Panc1 (cell line): ENCODE measurements around the gene PRPH. TPM values are rescaled to one million over a fixed set of nuclear protein-coding genes. Genes with fewer than 3 reads are reported as not detected.

ENCODE experiments used
- ATAC-seq: fragments of 200-7000 bp; cut with Tn5 transposase; 2 replicates; pipeline ENCODE4 v1.9.1; 2020; ENCODE audit warnings: mild to moderate bottlenecking, moderate library complexity
- BruUV-seq: library from RNA; stranded (reverse); fragments of 400-500 nt; replicated peaks from 2 replicates; lab custom pipeline; 2021; lab: Mats Ljungman, UMichigan
- CTCF ChIA-PET: fragments of 300-600 bp; sonication (Branson Sonifier 250); formaldehyde crosslinking; loops from one replicate; lab custom pipeline; 2022; ENCODE audit warnings: antibody characterized with exemption; lab: Charles Lee
- POLR2A ChIA-PET: fragments of 300-600 bp; sonication (Branson Sonifier 250); formaldehyde crosslinking; loops from one replicate; lab custom pipeline; 2022; ENCODE audit warnings: antibody characterized with exemption; lab: Charles Lee
- DNase-seq: peaks from one replicate; pipeline ENCODE4 v3.0.0-alpha.2; 2010; ENCODE audit warnings: low read depth, low spot score
- H3K27ac ChIP-seq: 2 replicates; pipeline ENCODE4 v1.5.1; 2011; ENCODE audit warnings: mild to moderate bottlenecking, low read length, inconsistent platforms
- H3K27me3 ChIP-seq: fragments of 200-500 bp; sonication (Bioruptor generic); 2 replicates; pipeline ENCODE4 v1.6.0; 2014; ENCODE audit warnings: low read length, inconsistent platforms; ENCODE audit not compliant: control insufficient read depth, insufficient read depth
- H3K36me3 ChIP-seq: fragments of 200-500 bp; sonication (Bioruptor generic); 2 replicates; pipeline ENCODE4 v1.5.1; 2014; ENCODE audit warnings: inconsistent platforms, mild to moderate bottlenecking, low read length, moderate library complexity; ENCODE audit not compliant: control insufficient read depth, insufficient read depth
- H3K4me1 ChIP-seq: 2 replicates; pipeline ENCODE4 v1.5.1; 2011; ENCODE audit warnings: inconsistent platforms, mild to moderate bottlenecking, low read length, moderate library complexity; ENCODE audit not compliant: control insufficient read depth, insufficient read depth
- H3K4me3 ChIP-seq, 2 experiments: 2 replicates each; pipeline ENCODE4 v1.5.1; 2011 to 2012; ENCODE audit warnings: low read depth in 2 of 2, low read length in 2 of 2, mild to moderate bottlenecking in 2 of 2, inconsistent platforms in 1 of 2, moderate library complexity in 1 of 2
- H3K9me3 ChIP-seq: fragments of 200-500 bp; sonication (Bioruptor generic); 2 replicates; pipeline ENCODE4 v1.5.1; 2014; ENCODE audit warnings: low read depth, mild to moderate bottlenecking, inconsistent platforms, low read length, moderate library complexity; ENCODE audit not compliant: control insufficient read depth, insufficient read depth
- POLR2AphosphoS5 ChIP-seq: IDR thresholded peaks from 2 replicates; pipeline ENCODE4 v1.6.1; 2012; ENCODE audit warnings: mild to moderate bottlenecking, low read depth, low read length, moderate library complexity
- SIN3A ChIP-seq: IDR thresholded peaks from 2 replicates; pipeline ENCODE4 v1.6.1; 2012; ENCODE audit warnings: low read depth, mild to moderate bottlenecking, low read length, moderate library complexity, borderline replicate concordance; ENCODE audit not compliant: insufficient read depth
- TCF7L2 ChIP-seq: IDR thresholded peaks from 2 replicates; pipeline ENCODE4 v1.6.1; 2011; ENCODE audit warnings: mild to moderate bottlenecking, low read depth, low read length, inconsistent platforms
- in situ Hi-C: cut with HindIII; loops from 2 replicates; pipeline ENCODE4 v1.10.0; 2016; ENCODE audit warnings: low sequenced_read_pairs, low pct_unique_long_range_greater_than_20kb
- intact Hi-C: fragments of 100-400 bp; cut with micrococcal nuclease; formaldehyde crosslinking; loops from one replicate; pipeline ENCODE4 v1.10.0; 2022; ENCODE audit not compliant: unreplicated experiment
- total RNA-seq: library from RNA; stranded (reverse); gene quantifications from one replicate; pipeline ENCODE4 v1.2.1, GENCODE V29; 2021; ENCODE audit not compliant: unreplicated experiment
- TF ChIP-seq, protein P1 (sequence below), 2 experiments: IDR thresholded peaks; 2 replicates each; pipeline ENCODE4 v1.6.1; 2011 to 2012; ENCODE audit warnings: low read depth in 2 of 2, control low read depth in 1 of 2, low read length in 1 of 2, mild to moderate bottlenecking in 1 of 2, moderate library complexity in 1 of 2; ENCODE audit not compliant: insufficient read depth in 1 of 2
- TF ChIP-seq, protein P2 (sequence below): fragments of 450-650 bp; IDR thresholded peaks from 2 replicates; pipeline ENCODE4 v1.5.1; 2017; ENCODE audit warnings: mild to moderate bottlenecking

PRPH gene
- total RNA-seq, 1 experiment from 2014 or later = 0.39 TPM

DNA sequence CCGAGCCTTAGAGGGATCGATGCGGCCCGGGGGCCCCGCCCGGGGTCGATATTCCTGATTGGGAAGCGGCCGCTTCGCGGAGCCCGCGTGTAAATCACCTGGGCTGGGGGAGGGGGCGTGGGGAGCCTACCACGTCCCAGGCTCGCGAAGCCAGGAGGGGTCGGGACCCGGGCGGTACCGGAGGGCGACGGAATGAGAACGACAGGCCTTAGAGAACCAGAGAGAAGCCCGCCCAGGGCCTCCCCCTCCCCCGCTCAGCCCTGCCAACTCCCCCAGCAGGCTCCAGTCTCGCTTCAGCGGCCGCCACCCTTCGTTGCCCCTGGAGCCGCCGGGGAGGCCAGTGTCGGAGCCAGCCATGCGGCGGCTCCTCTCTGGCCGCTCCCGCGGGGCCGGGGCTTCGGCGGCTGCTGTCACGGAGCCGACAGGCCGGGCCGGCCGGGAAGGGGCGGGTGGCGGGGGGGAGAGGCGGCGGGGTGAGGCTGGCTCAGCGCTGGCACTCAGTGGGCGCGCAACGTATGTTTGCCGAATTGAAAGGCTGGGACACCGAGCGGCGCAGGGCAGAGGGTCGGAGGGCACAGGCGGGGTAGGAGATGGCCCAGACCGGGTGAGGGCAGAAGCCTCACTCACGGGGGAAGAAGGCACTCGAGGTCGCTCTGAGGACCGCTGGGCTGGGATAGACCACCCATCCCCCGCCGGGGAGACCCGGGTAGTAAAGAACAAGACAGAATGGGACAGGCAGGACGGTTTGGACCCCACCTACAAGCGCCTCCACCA is 50.3 kb downstream of the PRPH start (continued):
- no peak for TF ChIP-seq TCF7L2

DNA sequence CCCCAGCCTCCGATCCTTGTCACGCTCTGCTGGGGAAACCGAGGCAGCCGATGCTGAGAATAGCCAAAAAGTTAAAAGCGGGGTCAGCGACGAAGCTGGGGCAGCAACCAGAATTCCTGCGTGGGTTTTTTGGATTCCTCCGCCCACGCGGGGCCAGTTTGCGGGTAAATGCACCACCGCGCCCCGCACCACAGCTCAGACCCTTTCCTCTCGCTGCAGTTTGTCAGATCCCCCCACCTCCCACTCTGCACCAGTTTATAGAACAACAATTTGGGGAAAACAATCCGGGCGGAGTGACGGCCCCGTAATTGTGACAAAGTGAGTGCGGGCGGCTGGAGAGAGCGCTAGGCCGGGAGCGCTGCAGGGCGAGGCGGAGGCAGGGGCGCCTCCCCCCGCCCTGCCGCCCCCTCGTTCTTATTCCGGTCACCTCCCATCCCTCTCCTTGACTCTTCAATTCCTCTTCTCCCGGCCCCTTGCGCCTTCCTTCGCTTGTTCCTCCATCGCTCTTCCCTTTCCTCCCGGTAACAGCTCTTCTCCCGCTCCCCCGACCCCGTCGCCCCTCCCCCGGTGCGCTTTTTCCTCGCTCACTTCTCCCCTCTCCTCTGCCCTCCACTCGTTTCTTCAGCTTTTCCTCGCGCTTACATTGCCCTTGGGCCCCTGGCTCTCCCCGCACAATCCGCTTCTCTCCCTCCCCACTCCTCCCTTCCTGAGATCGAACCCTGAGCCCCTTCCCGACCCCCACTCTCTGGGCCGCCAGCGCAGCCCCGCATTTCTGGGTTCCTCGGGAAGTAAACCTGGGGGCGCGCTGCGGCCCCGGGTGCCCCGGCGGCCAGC is 51.1 kb downstream of the PRPH start:
- Histone ChIP-seq H3K4me1 (peaks cover 20% of the 10 kb centered on the region), H3K36me3 (no peaks in the 10 kb centered on the region), H3K9me3 (no peaks in the 10 kb centered on the region), H3K4me3 (peak overlapping the region; percentile 31 to 63), H3K27me3 (no peaks in the 10 kb centered on the region; the same call in 1 of the 2 replicates), H3K27ac (no peak overlapping the region)
- BruUV-seq = no TSS peak
- intact Hi-C loops (no loop called here), in situ Hi-C loops (no loop called here)
- CTCF ChIA-PET = interaction anchor here (1.1 to 2.1 kb wide), 3 partner anchors 9 to 298 kb away, joined by 5 to 20 read pairs (median 11); partner anchors contain the start of gene C1QL4
- no peak for TF ChIP-seq TCF7L2
- TF ChIP-seq, protein P1, sequence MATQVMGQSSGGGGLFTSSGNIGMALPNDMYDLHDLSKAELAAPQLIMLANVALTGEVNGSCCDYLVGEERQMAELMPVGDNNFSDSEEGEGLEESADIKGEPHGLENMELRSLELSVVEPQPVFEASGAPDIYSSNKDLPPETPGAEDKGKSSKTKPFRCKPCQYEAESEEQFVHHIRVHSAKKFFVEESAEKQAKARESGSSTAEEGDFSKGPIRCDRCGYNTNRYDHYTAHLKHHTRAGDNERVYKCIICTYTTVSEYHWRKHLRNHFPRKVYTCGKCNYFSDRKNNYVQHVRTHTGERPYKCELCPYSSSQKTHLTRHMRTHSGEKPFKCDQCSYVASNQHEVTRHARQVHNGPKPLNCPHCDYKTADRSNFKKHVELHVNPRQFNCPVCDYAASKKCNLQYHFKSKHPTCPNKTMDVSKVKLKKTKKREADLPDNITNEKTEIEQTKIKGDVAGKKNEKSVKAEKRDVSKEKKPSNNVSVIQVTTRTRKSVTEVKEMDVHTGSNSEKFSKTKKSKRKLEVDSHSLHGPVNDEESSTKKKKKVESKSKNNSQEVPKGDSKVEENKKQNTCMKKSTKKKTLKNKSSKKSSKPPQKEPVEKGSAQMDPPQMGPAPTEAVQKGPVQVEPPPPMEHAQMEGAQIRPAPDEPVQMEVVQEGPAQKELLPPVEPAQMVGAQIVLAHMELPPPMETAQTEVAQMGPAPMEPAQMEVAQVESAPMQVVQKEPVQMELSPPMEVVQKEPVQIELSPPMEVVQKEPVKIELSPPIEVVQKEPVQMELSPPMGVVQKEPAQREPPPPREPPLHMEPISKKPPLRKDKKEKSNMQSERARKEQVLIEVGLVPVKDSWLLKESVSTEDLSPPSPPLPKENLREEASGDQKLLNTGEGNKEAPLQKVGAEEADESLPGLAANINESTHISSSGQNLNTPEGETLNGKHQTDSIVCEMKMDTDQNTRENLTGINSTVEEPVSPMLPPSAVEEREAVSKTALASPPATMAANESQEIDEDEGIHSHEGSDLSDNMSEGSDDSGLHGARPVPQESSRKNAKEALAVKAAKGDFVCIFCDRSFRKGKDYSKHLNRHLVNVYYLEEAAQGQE (IDR thresholded peaks at IDR 0.05; ENCODE audit: insufficient read depth in 1 of 2, low read depth in 2 of 2, low read length in 1 of 2) = no peak
- TF ChIP-seq SIN3A = no peak
- TF ChIP-seq, protein P2, sequence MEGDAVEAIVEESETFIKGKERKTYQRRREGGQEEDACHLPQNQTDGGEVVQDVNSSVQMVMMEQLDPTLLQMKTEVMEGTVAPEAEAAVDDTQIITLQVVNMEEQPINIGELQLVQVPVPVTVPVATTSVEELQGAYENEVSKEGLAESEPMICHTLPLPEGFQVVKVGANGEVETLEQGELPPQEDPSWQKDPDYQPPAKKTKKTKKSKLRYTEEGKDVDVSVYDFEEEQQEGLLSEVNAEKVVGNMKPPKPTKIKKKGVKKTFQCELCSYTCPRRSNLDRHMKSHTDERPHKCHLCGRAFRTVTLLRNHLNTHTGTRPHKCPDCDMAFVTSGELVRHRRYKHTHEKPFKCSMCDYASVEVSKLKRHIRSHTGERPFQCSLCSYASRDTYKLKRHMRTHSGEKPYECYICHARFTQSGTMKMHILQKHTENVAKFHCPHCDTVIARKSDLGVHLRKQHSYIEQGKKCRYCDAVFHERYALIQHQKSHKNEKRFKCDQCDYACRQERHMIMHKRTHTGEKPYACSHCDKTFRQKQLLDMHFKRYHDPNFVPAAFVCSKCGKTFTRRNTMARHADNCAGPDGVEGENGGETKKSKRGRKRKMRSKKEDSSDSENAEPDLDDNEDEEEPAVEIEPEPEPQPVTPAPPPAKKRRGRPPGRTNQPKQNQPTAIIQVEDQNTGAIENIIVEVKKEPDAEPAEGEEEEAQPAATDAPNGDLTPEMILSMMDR = no peak
- TF ChIP-seq POLR2AphosphoS5 = no peak
- POLR2A ChIA-PET = interaction anchor here (0.6 to 0.9 kb wide), 3 partner anchors 14 to 347 kb away, joined by 6 to 14 read pairs (median 9); partner anchors contain the start of gene SPATS2
- ATAC-seq (no peak), DNase-seq (no peak)

DNA sequence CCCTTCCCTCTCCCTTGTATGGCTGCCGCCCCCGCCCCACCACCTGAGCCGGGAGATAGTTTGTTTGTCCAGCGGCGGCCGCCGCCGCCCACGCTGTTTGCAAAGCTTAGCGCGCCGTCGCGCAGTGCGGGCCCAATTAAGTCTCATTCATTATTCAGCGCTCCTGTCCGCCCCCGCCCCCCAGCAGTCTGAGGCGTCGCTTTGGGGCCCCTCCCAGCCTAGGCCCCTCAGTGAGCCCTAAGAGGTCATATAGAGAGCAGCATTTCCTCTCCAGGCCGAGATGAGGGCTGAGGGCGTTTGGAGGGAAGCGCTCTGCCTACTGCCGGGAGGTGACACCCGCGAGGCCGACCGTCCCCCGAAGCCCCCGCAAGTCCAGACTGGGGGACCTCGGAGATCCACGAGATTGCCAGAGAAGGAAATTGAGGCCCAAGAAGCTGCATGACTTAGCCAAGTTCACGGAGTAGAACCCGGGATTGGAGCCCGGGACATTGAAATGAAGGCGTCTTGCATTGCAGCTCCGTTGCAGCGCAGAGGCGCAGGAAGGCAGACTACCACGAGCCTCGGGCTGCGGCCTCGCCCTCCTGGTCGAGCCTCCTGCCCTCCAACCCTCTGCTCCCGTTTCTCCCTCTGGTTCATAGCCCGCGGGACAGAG is 51.8 kb downstream of the PRPH start, which contains the start of gene DNAJC22:
Gene DNAJC22, plus strand, starts transcription at position 230 of the 652 bp plus-strand sequence. CDS start 1,985 bp downstream, outside the sequence.
- no peaks in the 10 kb centered on the region for H3K36me3 ChIP-seq
- H3K4me3 ChIP-seq = peak within 1 kb of the TSS; percentile 31 to 63
- intact Hi-C loops = no loop called here
- DNase-seq = no peak
- BruUV-seq = no TSS peak
- no peak within 1 kb of the TSS for H3K27ac ChIP-seq
- ChIA-PET POLR2A (interaction anchor here (0.6 to 0.9 kb wide), 3 partner anchors 15 to 347 kb away, joined by 6 to 14 read pairs (median 9); partner anchors contain the start of gene SPATS2), CTCF (interaction anchor here (1.1 to 2.1 kb wide), 4 partner anchors 9 to 297 kb away, joined by 5 to 20 read pairs (median 9); partner anchors contain the start of gene C1QL4)
- no peaks in the 10 kb centered on the region for H3K9me3 ChIP-seq
- in situ Hi-C loops = no loop called here
- H3K4me1 ChIP-seq = peaks cover 20% of the 10 kb centered on the region
- H3K27me3 ChIP-seq = no peaks in the 10 kb centered on the region; the same call in 1 of the 2 replicates
- peak; percentile 64 for ATAC-seq
- TF ChIP-seq POLR2AphosphoS5 (no peak), SIN3A (no peak), TCF7L2 (no peak)
- TF ChIP-seq, protein P2 = no peak
- TF ChIP-seq, protein P1 (IDR thresholded peaks at IDR 0.05; ENCODE audit: insufficient read depth in 1 of 2, low read depth in 2 of 2, low read length in 1 of 2) = no peak
